GM21390 (cell line): ENCODE results near the gene ABCA10.
"Not testable (repeated sequence)": the region's sequence is repeated elsewhere in the genome, so short reads cannot be mapped to it uniquely, and the experiment has no call there.

Source experiments
- ATAC-seq: cut with Tn5 transposase; IDR thresholded peaks from one replicate; pipeline ENCODE4 v1.9.1; 2021; ENCODE audit not compliant: unreplicated experiment

The ABCA10 gene

DNA sequence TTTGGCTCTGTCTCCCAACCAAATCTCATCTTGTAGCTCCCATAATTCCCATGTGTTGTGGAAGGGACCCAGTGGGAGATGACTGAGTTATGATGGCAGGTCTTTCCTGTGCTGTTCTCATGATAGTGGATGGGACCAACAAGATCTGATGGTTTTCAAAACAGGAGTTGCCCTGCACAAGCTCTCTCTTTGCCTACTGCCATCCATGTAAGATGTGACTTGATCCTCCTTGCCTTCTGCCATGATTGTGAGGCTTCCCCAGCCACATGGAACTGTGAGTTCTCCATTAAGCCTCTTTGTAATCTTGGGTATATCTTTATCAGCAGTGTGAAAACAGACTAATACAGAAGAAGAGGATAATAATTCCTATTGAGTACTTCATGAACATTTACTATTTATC lies 60.0 kb downstream of the ABCA10 start:
- ATAC-seq = not testable (repeated sequence)

DNA sequence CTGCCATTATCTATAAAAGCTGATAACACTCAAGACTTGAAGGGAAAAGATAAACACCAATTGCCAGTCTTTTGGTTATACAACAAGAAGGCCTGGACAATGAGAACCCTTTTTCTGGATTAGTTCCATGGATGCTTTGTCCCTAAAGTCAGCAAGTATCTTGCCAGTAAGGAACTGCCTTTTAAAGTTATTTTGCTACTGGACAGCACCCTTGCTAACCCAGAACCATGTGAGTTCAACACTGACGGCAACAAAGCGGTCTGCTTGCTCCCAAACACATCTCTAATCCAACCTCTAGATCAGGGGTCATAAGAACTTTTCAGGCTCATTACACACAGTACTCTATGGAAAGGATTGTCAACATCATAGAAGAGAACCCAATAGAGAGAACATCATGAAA lies 61.7 kb downstream of the ABCA10 start:
- ATAC-seq = no peak

DNA sequence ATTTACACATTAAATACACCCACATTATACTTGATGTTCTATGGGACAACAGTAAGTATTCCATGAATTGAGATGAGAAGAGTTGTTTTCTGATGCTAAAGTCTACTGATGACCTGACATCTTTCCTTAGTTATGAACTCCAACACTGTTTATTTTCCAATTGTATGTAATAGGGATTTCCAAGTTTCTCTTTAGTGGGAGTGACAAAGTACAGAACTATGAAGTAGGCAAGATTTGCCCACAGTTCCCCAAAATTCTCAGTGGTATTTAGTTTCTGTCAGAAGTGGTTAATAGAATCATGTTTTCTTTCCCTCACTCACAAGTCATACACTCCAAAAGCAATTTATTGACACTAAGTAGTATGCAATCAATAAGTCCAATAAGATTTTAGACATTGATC lies 64.4 kb downstream of the ABCA10 start:
- no peak for ATAC-seq

DNA sequence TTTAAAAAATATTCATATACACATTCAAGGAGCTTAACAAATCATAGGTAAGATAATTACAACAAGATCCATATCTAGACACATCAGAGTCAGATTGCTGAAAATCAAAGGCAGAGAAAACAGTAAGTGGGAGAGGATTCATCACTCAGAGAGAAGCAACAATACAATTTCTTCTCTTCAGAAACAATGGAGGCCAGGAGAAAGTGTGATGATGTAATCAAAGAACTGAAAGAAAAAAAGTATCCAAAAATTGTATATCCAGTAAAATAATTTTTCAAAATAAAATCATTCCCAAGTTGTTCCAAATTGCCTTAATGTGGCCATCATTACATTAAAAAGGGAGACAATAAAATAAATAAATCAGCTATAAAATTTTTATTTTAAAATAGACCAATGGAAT lies 69.2 kb downstream of the ABCA10 start:
- no peak for ATAC-seq

- no peak for ATAC-seq
These were observed 74.4 kb downstream of the ABCA10 start for GRCh38 chr17:69154267-69154666.

GRCh38 chr17:69150333-69150732 lies 78.3 kb downstream of the ABCA10 start:
- ATAC-seq = no peak

DNA sequence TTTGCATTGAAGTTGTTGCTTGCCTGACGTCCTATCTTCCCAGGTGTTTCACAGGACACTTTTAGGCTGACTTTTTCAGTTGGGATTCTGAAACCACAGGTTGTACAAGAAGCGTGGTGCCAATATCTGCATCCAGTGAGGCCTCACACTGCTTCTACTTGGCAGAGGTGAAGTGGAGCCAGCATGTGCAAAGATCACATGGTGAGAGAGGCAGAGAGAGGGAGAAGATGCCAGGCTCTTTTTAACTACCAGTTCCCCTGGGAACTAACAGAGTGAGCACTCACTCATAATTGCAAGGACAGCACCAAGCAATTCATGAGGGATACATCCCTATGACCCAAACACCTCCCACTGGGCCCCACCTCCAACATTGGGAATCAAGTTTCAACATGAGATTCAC lies 81.2 kb downstream of the ABCA10 start:
- ATAC-seq = no peak

- ATAC-seq = no peak
These were observed 84.0 kb downstream of the ABCA10 start for GRCh38 chr17:69144331-69145255.

DNA sequence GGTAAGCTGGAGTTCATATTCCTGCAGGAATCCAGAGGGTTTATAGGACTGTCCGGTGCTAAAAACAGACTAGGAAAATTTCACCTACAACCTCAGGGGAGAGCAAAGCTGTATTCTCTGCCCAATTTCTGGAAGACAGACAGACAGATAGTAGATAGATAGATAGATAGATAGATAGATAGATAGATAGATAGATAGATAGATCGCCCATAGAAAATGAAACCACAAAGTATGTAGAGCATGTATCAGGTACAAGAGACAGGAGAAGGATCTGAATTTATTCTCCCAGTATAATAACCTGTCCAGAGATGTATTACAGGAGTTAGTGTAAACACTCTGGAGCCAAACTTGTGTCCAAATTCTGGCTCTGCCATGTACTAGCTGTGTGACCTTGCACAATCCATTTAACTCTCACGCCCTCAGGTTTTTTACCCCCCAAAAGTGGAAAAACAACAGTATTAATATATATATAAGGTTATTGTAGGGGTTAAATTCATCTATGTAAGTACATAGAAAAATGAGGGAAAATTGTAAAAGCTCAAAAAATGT lies 84.9 kb downstream of the ABCA10 start:
- no peak for ATAC-seq

GRCh38 chr17:69143151-69143550 lies 85.5 kb downstream of the ABCA10 start:
- ATAC-seq = no peak

DNA sequence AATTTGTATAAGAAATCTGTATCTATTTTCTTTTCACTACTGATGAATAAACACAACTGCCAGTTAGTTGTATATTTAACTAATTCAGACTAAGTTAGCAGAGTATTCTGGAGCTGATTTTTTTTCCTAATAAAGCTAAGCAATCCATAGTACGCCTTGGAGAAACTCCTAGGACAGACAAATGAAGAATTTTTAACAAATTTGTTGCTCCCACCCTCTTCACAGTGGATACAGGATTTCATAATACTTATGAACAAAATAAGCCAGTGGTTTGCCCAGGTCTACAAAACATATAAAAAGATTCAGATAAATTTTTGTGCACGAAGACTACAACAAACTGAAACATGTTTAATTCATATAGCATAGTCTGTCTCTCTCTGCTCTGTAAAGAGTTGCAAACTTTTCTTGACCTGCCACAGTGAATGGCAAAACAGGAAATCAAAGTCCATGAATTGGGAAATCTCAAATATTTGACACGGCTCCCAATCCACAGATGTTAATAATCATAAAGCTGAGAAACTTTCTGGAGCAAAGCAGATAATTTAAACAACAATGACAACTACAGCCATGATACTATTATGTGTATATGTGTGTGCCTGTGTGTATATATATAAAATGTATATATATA lies 86.3 kb downstream of the ABCA10 start:
- no peak for ATAC-seq

DNA sequence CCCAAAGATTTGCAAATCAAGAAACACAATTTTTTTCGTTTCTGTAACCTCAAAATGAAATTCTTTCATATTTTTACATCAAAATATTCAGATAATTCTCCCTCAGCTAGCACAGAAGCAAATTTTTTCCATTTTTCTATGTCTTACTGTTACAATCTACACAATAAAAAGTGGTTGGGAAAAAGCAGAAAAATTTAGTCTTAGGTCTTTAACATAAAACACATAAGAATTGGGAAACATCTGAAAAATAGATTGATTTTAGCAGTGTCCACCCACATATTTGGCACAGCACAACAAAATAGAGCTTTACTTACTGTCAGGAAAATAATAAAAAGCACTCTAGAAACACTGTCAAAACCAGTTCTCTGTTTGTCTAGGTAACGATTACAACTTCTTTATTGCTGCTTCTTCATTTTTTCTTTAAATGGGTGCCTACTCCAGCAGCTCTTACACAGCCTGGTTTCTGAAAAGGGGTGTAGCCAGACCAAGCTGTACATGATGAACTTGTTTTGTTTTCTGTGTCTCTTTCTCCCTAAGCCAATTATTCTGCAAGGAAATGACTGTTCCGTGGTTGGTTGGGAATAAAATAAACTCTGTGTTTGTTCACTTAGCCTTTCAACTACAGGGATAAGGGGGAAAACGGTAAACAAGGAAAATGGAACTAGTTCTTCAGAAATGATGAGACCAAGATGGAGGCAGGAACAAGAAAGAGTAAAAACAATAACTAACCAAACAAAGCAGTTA lies 87.0 kb downstream of the ABCA10 start, which contains the start of gene ABCA6:
ABCA6 (minus strand) TSS at position 465 of the 744 bp plus-strand sequence. CDS start 1,192 bp downstream, outside the sequence.
- ATAC-seq = no peak

GRCh38 chr17:69134112-69134511 lies 94.5 kb downstream of the ABCA10 start:
- ATAC-seq = no peak

DNA sequence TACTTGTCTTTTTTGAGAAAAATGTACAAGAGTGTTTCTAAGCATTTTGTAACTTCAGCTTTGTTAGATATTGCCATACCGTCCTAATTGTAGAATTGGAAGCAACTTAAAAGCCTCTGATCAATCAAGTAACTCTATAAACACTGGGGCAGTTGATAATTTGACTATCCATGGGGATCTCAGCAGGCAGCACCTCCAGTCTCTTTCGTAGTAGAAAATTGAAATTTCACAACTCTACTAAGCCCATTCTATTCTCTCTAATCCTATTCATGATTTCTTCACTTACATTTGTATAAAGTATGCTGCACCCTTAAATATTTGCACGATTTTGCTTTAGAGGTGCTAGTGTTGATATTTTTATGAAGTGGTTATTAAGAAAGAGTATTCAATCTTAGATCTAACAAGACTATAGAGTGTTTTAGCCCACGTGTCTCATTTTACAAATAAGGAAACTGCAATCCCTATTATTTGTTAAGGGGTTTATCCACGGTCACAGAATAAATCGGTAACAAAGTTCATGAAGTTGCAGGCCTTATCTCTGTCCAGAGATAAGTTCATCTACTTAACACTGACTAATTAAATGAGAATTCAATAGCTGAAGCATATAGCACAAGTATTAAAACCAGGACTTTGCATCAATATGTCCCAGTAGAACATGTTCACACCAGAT lies 97.9 kb downstream of the ABCA10 start:
- no peak for ATAC-seq

- ATAC-seq = no peak
These were observed 105.0 kb downstream of the ABCA10 start for GRCh38 chr17:69123626-69124025.

- ATAC-seq = no peak
These were observed 106.6 kb downstream of the ABCA10 start for GRCh38 chr17:69122065-69122464.

DNA sequence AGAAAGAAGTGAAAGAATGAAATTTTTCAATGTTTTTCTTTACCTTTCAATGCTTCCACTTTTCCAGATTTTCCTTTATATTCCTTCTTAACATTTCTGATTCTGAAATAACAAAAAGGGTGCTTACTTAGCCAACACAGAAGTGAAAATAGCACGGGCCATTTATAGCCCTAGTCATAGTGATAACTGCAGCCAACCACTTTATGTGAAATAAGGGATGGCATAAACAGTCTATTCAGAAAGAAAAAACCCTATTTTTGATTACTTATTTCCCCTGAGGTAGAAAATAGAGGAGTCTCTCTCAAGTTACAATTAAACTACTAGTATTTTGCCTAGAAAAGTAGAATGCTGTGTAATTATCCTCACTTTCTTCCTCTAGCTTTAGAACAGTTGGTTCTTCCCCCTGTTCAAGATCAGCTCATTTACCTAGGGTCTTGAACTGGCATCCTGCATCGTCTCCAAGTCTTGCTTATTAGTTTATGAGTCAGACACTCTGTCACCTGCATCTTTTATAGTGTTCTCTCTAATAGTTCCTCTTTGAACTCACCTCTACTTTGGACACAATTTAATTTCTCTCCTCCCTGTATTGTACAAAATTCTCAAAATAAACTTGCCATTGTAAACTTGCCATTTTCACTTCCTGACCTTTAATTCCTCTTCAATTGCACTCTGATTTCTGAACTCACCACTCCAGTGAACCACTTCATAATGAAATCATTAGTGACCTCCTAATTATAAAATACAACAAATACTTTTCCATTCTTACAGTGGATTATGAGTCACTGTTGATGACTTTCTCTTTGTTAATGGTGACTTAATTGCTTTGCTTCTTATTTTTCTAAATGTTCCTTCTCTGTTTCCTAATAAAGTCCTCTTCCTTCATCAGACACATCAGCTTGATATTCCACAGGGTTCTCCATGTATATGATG lies 110.5 kb downstream of the ABCA10 start:
- ATAC-seq = peak; percentile 50

GRCh38 chr17:69111794-69112193 lies 116.8 kb downstream of the ABCA10 start:
- no peak for ATAC-seq

- ATAC-seq = no peak
These were observed 122.5 kb downstream of the ABCA10 start for GRCh38 chr17:69105907-69106730.
